Right renal cortex interstitium (tissue), 3 donors: ENCODE measurements around the gene C19orf53. TPM values are rescaled to one million over a fixed set of nuclear protein-coding genes. Genes with fewer than 3 reads are reported as not detected.
"Not testable (repeated sequence)": the region's sequence is repeated elsewhere in the genome, so short reads cannot be mapped to it uniquely, and the experiment has no call there.

Source experiments
- DNase-seq, 3 donors: peaks; one replicate each; pipeline ENCODE4 v3.0.0-alpha.2; 2013; ENCODE audit warnings: low read depth in 3 of 3, low spot score in 2 of 3
- polyA plus RNA-seq, 3 donors: library from polyadenylated mRNA; unstranded; fragments of 120-200 nt; gene quantifications; one replicate each; pipeline ENCODE4 v1.2.1, GENCODE V29; 2013; ENCODE audit not compliant: insufficient read length in 3 of 3

Gene C19orf53
- polyA plus RNA-seq, result 100 to 1,000 TPM in 2 of 3 donors, 10 to 100 TPM in 1; 95.9 to 122 (median 110) TPM

- DNase-seq, result peak; percentile 80 to 89 (median 82)
These were observed at the start of gene C19orf53 for GRCh38 chr19:13774217-13775191. C19orf53 (plus strand) TSS chr19:13774456; CDS start chr19:13774478, 22 bp downstream.

GRCh38 chr19:13726323-13726722 lies 47.9 kb upstream of the C19orf53 start:
- no peak for DNase-seq

GRCh38 chr19:13727798-13728197 lies 46.5 kb upstream of the C19orf53 start:
- DNase-seq, result no peak

- DNase-seq, result no peak
These were observed 44.4 kb upstream of the C19orf53 start for GRCh38 chr19:13729859-13730258.

- peak; percentile 88 to 93 (median 92) for DNase-seq
These were observed 42.9 kb upstream of the C19orf53 start for GRCh38 chr19:13731147-13731964.

GRCh38 chr19:13732337-13732736 lies 41.9 kb upstream of the C19orf53 start:
- no peak for DNase-seq

GRCh38 chr19:13734751-13735150 lies 39.5 kb upstream of the C19orf53 start:
- no peak for DNase-seq

- DNase-seq, result no peak
These were observed 36.2 kb upstream of the C19orf53 start for GRCh38 chr19:13738073-13738472.

GRCh38 chr19:13741893-13742292 lies 32.4 kb upstream of the C19orf53 start:
- DNase-seq, result no peak

- no peak for DNase-seq
These were observed 31.5 kb upstream of the C19orf53 start for GRCh38 chr19:13742756-13743155.

GRCh38 chr19:13744174-13744573 lies 30.1 kb upstream of the C19orf53 start:
- DNase-seq, result no peak

- DNase-seq, result no peak
These were observed 27.2 kb upstream of the C19orf53 start for GRCh38 chr19:13747098-13747453.

GRCh38 chr19:13748169-13748828 lies 26.0 kb upstream of the C19orf53 start:
- DNase-seq, result no peak

- no peak for DNase-seq
These were observed 22.8 kb upstream of the C19orf53 start for GRCh38 chr19:13751436-13751835.

- not testable (repeated sequence) for DNase-seq
These were observed 20.6 kb upstream of the C19orf53 start for GRCh38 chr19:13753622-13754021.

- no peak for DNase-seq
These were observed 18.0 kb upstream of the C19orf53 start for GRCh38 chr19:13756210-13756609.

- no peak for DNase-seq
These were observed 16.2 kb upstream of the C19orf53 start for GRCh38 chr19:13757805-13758772.

GRCh38 chr19:13758795-13759194 lies 15.5 kb upstream of the C19orf53 start:
- DNase-seq, result no peak

- no peak for DNase-seq
These were observed 12.8 kb upstream of the C19orf53 start for GRCh38 chr19:13761423-13761822.
